HCT116 (cell line): ENCODE measurements around the gene TCF7L1. TPM values are rescaled to one million over a fixed set of nuclear protein-coding genes. Genes with fewer than 3 reads are reported as not detected.

Experiments
- ATAC-seq: fragments of 200-7000 bp; cut with Tn5 transposase; 2 replicates; pipeline ENCODE4 v1.9.1; 2020; ENCODE audit warnings: mild to moderate bottlenecking, moderate library complexity
- BruUV-seq: library from RNA; stranded (reverse); fragments of 400-500 nt; replicated peaks from 2 replicates; lab custom pipeline; 2021; lab: Mats Ljungman, UMichigan
- CTCF ChIA-PET: fragments of 300-600 bp; sonication (Branson Sonifier 250); formaldehyde crosslinking; loops from one replicate; lab custom pipeline; 2021; ENCODE audit warnings: antibody characterized with exemption; lab: Charles Lee
- POLR2A ChIA-PET: fragments of 300-600, 350-600 bp; sonication (Branson Sonifier 250); formaldehyde crosslinking; loops from one replicate; lab custom pipeline; 2021; ENCODE audit warnings: antibody characterized with exemption; lab: Charles Lee
- RAD21 ChIA-PET, 2 experiments: fragments of 300-600 bp; sonication (Branson Sonifier 250); formaldehyde crosslinking; loops; one replicate each; lab custom pipeline; 2023; ENCODE audit warnings: low total read pairs in 2 of 2; ENCODE audit not compliant: uncharacterized antibody in 2 of 2, unreplicated experiment in 2 of 2, low non-redundant PET in 1 of 2; lab: Charles Lee
- DNase-seq: peaks from one replicate; pipeline ENCODE4 v3.0.0-alpha.2; 2010; ENCODE audit warnings: low read depth, low spot score
- H2AFZ ChIP-seq: fragments of 200-600 bp; shearing (Covaris generic), sonication (generic); 2 replicates; pipeline ENCODE4 v1.6.1; 2017; ENCODE audit warnings: low read depth, mixed run types, mixed read lengths, antibody characterized with exemption, low read length; ENCODE audit not compliant: poor library complexity, severe bottlenecking
- H3K27ac ChIP-seq: 2 replicates; pipeline ENCODE4 v1.5.1; 2012; ENCODE audit warnings: low read depth, low read length
- H3K27me3 ChIP-seq: fragments of 200-600 bp; sonication (generic); 2 replicates; pipeline ENCODE4 v1.6.1; 2016; ENCODE audit warnings: mixed run types, low read length, mixed read lengths; ENCODE audit not compliant: insufficient read depth
- H3K36me3 ChIP-seq, 2 experiments: fragments of 200-500 bp in 1 of 2; fragments of 200-600 bp in 1 of 2; sonication (Bioruptor generic) in 1 of 2; sonication (generic) in 1 of 2; 2 replicates each; pipeline versions ENCODE4 v1.5.1 to v1.6.1; 2014 to 2016; ENCODE audit warnings: low read length in 2 of 2, inconsistent platforms in 1 of 2, mixed read lengths in 1 of 2, mixed run types in 1 of 2; ENCODE audit not compliant: insufficient read depth in 2 of 2, control insufficient read depth in 1 of 2
- H3K4me1 ChIP-seq, 2 experiments: fragments of 200-600 bp in 1 of 2; sonication (generic) in 1 of 2; 2 replicates each; pipeline versions ENCODE4 v1.5.1 to v1.6.1; 2012 to 2017; ENCODE audit warnings: low read length in 2 of 2, inconsistent platforms in 1 of 2, mild to moderate bottlenecking in 1 of 2, mixed read lengths in 1 of 2, mixed run types in 1 of 2, moderate library complexity in 1 of 2; ENCODE audit not compliant: insufficient read depth in 2 of 2, control insufficient read depth in 1 of 2
- H3K4me2 ChIP-seq: fragments of 200-600 bp; sonication (generic); 2 replicates; pipeline ENCODE4 v1.6.1; 2017; ENCODE audit warnings: mixed run types, low read length, mixed read lengths
- H3K4me3 ChIP-seq, 2 experiments: fragments of 200-600 bp in 1 of 2; sonication (generic) in 1 of 2; replicated peaks in 1 of 2; 2 replicates each; pipeline ENCODE4 v1.5.1; 2011 to 2016; ENCODE audit warnings: low read length in 2 of 2, control low read depth in 1 of 2, low read depth in 1 of 2, mild to moderate bottlenecking in 1 of 2, mixed read lengths in 1 of 2, mixed run types in 1 of 2
- H3K79me2 ChIP-seq: fragments of 200-600 bp; sonication (generic); 2 replicates; pipeline ENCODE4 v1.6.1; 2017; ENCODE audit warnings: mild to moderate bottlenecking, mixed run types, low read length, moderate library complexity, mixed read lengths; ENCODE audit not compliant: insufficient read depth
- H3K9ac ChIP-seq: fragments of 200-600 bp; sonication (generic); 2 replicates; pipeline ENCODE4 v1.6.1; 2016; ENCODE audit warnings: low read length, mixed read lengths
- H3K9me2 ChIP-seq: fragments of 200-600 bp; sonication (generic), shearing (Covaris generic); 2 replicates; pipeline ENCODE4 v1.6.1; 2017; ENCODE audit warnings: mixed run types, mild to moderate bottlenecking, moderate library complexity; ENCODE audit not compliant: insufficient read depth
- H3K9me3 ChIP-seq, 2 experiments: fragments of 200-500 bp in 1 of 2; fragments of 200-600 bp in 1 of 2; sonication (Bioruptor generic) in 1 of 2; sonication (generic) in 1 of 2; 2 replicates each; pipeline ENCODE4 v1.6.1; 2014 to 2017; ENCODE audit warnings: low read length in 2 of 2, mixed read lengths in 2 of 2, inconsistent platforms in 1 of 2, low read depth in 1 of 2, mild to moderate bottlenecking in 1 of 2, mixed run types in 1 of 2, moderate library complexity in 1 of 2; ENCODE audit not compliant: control insufficient read depth in 1 of 2, insufficient read depth in 1 of 2
- H4K20me1 ChIP-seq: fragments of 200-600 bp; sonication (generic), shearing (Covaris generic); 2 replicates; pipeline ENCODE4 v1.6.1; 2017; ENCODE audit warnings: mixed run types, mild to moderate bottlenecking, moderate library complexity; ENCODE audit not compliant: insufficient read depth
- MAX ChIP-seq: IDR thresholded peaks from 2 replicates; pipeline ENCODE4 v1.6.1; 2012
- REST ChIP-seq: IDR thresholded peaks from 2 replicates; pipeline ENCODE4 v1.6.1; 2012; ENCODE audit warnings: low read depth
- SIN3A ChIP-seq: IDR thresholded peaks from 2 replicates; pipeline ENCODE4 v1.6.1; 2012; ENCODE audit warnings: low read depth
- intact Hi-C: fragments of 100-400 bp; cut with micrococcal nuclease; formaldehyde crosslinking; loops from 2 replicates; pipeline ENCODE4 v1.10.0; 2022
- total RNA-seq: library from RNA; stranded (reverse); gene quantifications from one replicate; pipeline ENCODE4 v1.2.1, GENCODE V29; 2021; ENCODE audit not compliant: unreplicated experiment

Gene TCF7L1
- total RNA-seq, 1 experiment from 2014 or later, result 10.3 TPM

GRCh38 chr2:85276571-85277118 lies 143.5 kb downstream of the TCF7L1 start:
- CTCF ChIA-PET, result interaction anchor here (2.6 kb wide), 1 partner anchor 10 kb away, joined by 10 read pairs; no protein-coding TSS in a partner anchor
- DNase-seq, result no peak
- no peak for TF ChIP-seq SIN3A
- no peak for TF ChIP-seq REST
- TF ChIP-seq MAX, result no peak
- TF ChIP-seq, all 23 proteins: peak for 0
- Histone ChIP-seq H3K27me3 (no peaks in the 10 kb centered on the region; the same call in 1 of the 2 replicates), H3K79me2 (no peaks in the 10 kb centered on the region), H3K9me3 (no peaks in the 10 kb centered on the region), H3K4me1 (peaks cover 6 to 8% of the 10 kb centered on the region in 2 experiments), H3K4me3 (no peak overlapping the region), H3K27ac (no peak overlapping the region), H3K36me3 (no peaks in the 10 kb centered on the region), H2AFZ (no peak overlapping the region), H4K20me1 (no peaks in the 10 kb centered on the region), H3K9me2 (no peaks in the 10 kb centered on the region), H3K9ac (no peak overlapping the region), H3K4me2 (no peak overlapping the region)
- ATAC-seq, result no peak
- ChIA-PET POLR2A (no interaction called here), RAD21 (no interaction called here)
- no TSS peak for BruUV-seq
- intact Hi-C loops, result no loop called here
